GM18951 (cell line): ENCODE results near the gene CMTM4.

Experiments
- POLR2A ChIP-seq: IDR thresholded peaks from 4 replicates; pipeline ENCODE4 v1.6.1; 2011; ENCODE audit warnings: mild to moderate bottlenecking; ENCODE audit not compliant: insufficient read length, insufficient read depth; ENCODE audit errors: extremely low read depth
- in situ Hi-C: fragments of 300-500 bp; cut with MboI; formaldehyde crosslinking; loops from one replicate; pipeline ENCODE4 v1.12.0; 2022; ENCODE audit warnings: low sequenced_read_pairs, mixed read lengths, inconsistent platforms; ENCODE audit not compliant: unreplicated experiment

Gene CMTM4

GRCh38 chr16:66696669-66697630, at the start of gene CMTM4:
CMTM4 (minus strand) TSS chr16:66696743; CDS start chr16:66696525, 218 bp downstream.
- in situ Hi-C loops: no loop called here
- no peak for TF ChIP-seq POLR2A

- in situ Hi-C loops: no loop called here
- TF ChIP-seq POLR2A: no peak
Observed at GRCh38 chr16:66746048-66746447, 49.5 kb upstream of the CMTM4 start.

GRCh38 chr16:66741950-66742808, 45.6 kb upstream of the CMTM4 start:
- TF ChIP-seq POLR2A: no peak
- in situ Hi-C loops: no loop called here

GRCh38 chr16:66741169-66741900, 44.8 kb upstream of the CMTM4 start:
- in situ Hi-C loops: no loop called here

GRCh38 chr16:66740533-66740932, 44.0 kb upstream of the CMTM4 start:
- in situ Hi-C loops: no loop called here
- no peak for TF ChIP-seq POLR2A

More at GRCh38 chr16:66741169-66741900, 44.8 kb upstream of the CMTM4 start:
- no peak for TF ChIP-seq POLR2A

GRCh38 chr16:66740010-66740409, 43.5 kb upstream of the CMTM4 start:
- no peak for TF ChIP-seq POLR2A

GRCh38 chr16:66735891-66736290, 39.3 kb upstream of the CMTM4 start:
- in situ Hi-C loops: no loop called here
- TF ChIP-seq POLR2A: no peak

More at GRCh38 chr16:66740010-66740409, 43.5 kb upstream of the CMTM4 start:
- in situ Hi-C loops: no loop called here

GRCh38 chr16:66731101-66731500, 34.6 kb upstream of the CMTM4 start:
- no peak for TF ChIP-seq POLR2A
- in situ Hi-C loops: no loop called here

- TF ChIP-seq POLR2A: no peak
- in situ Hi-C loops: no loop called here
Observed at GRCh38 chr16:66728804-66729203, 32.3 kb upstream of the CMTM4 start.

- in situ Hi-C loops: no loop called here
- no peak for TF ChIP-seq POLR2A
Observed at GRCh38 chr16:66728117-66728787, 31.7 kb upstream of the CMTM4 start.

- in situ Hi-C loops: no loop called here
- no peak for TF ChIP-seq POLR2A
Observed at GRCh38 chr16:66720766-66721165, 24.2 kb upstream of the CMTM4 start.

GRCh38 chr16:66719246-66719645, 22.7 kb upstream of the CMTM4 start:
- in situ Hi-C loops: no loop called here

More at GRCh38 chr16:66719246-66719645, 22.7 kb upstream of the CMTM4 start:
- no peak for TF ChIP-seq POLR2A
